Tracheal epithelial cell (primary cell): Measurements from ENCODE around the gene MAGEB3. TPM values are rescaled to one million over a fixed set of nuclear protein-coding genes. Genes with fewer than 3 reads are reported as not detected.

Experiments used
- total RNA-seq: library from RNA; depleted of rRNA; stranded (reverse); fragments of >200 nt; gene quantifications from 2 replicates; pipeline ENCODE4 v1.2.1, GENCODE V29; 2014

Gene MAGEB3
- total RNA-seq, result not detected in 2 replicates

GRCh38 chrX:30230395-30230794, at the start of gene MAGEB3:
MAGEB3 (plus strand) TSS chrX:30230657; CDS start chrX:30235925, 5,268 bp downstream.

GRCh38 chrX:30215357-30215843, 15.1 kb upstream of the MAGEB3 start, which contains the start of gene MAGEB2:
MAGEB2 (plus strand) TSS chrX:30215563; CDS start chrX:30218581, 3,018 bp downstream.

GRCh38 chrX:30241724-30242415, 11.4 kb downstream of the MAGEB3 start, which contains the start of gene MAGEB4:
MAGEB4 (plus strand) TSS chrX:30242000; CDS start chrX:30242136, 136 bp downstream.

DNA sequence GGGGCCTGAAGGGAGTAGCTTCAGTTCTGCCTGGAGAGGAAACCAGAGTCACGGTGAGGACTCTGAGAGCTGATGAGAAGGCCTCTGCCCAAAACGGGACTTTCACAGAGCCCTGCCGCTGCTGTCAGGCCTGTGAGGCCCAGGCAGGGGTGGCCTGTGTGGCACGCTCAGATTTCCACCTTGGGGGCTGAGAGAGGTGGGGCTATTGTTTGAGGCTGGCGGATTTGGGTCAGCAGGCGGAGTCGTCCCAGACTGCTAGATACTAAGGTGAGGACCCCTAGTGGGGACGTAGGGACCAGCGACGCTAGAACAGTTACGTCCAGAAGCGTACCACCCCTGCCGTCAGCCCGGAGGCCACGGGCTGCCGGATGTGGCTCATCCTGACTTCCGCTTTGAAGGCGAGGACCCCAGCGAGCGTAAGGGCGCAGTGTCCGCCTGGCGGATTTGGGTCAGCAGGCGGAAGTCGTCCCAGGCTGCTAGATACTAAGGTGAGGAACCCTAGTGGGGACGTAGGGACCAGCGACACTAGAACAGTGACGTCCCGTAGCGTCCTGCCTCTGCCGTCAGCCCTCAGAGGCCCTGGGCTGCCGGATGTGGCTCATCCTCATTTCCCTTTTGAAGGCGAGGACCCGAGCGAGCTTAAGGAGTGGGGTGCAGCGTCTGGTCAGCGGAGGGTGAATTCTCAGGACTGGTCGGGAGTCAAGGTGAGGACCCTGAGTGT, 16.5 kb downstream of the MAGEB3 start, which contains the start of gene MAGEB1:
MAGEB1 (plus strand) TSS at position 378 of the 721 bp plus-strand sequence. CDS start 3,348 bp downstream, outside the sequence.

Other genes starting within 250 kb of the MAGEB3 start
- gene MAGEB2, start 15.1 kb upstream of the MAGEB3 start, total RNA-seq, result not detected in 2 replicates
- not detected in 2 replicates for gene MAGEB4, start 11.3 kb downstream of the MAGEB3 start, total RNA-seq
- gene MAGEB1, start 16.5 kb downstream of the MAGEB3 start, total RNA-seq, result not detected in 2 replicates
- gene NR0B1, start 78.7 kb downstream of the MAGEB3 start, total RNA-seq, result 0.24 TPM in 1 of 2 replicates, not detected in the other